GM12872 (cell line): ENCODE measurements around the gene PCDHGB1.
"Not testable (repeated sequence)": the region's sequence is repeated elsewhere in the genome, so short reads cannot be mapped to it uniquely, and the experiment has no call there.

Experiments
- TF ChIP-seq, protein P1 (sequence below): IDR thresholded peaks from 3 replicates; pipeline ENCODE4 v1.5.1; 2011; ENCODE audit warnings: low read depth, mild to moderate bottlenecking, low read length, moderate library complexity; ENCODE audit not compliant: insufficient read depth

The PCDHGB1 gene

GRCh38 chr5:141384471-141385267, 34.8 kb downstream of the PCDHGB1 start:
- TF ChIP-seq, protein P1, sequence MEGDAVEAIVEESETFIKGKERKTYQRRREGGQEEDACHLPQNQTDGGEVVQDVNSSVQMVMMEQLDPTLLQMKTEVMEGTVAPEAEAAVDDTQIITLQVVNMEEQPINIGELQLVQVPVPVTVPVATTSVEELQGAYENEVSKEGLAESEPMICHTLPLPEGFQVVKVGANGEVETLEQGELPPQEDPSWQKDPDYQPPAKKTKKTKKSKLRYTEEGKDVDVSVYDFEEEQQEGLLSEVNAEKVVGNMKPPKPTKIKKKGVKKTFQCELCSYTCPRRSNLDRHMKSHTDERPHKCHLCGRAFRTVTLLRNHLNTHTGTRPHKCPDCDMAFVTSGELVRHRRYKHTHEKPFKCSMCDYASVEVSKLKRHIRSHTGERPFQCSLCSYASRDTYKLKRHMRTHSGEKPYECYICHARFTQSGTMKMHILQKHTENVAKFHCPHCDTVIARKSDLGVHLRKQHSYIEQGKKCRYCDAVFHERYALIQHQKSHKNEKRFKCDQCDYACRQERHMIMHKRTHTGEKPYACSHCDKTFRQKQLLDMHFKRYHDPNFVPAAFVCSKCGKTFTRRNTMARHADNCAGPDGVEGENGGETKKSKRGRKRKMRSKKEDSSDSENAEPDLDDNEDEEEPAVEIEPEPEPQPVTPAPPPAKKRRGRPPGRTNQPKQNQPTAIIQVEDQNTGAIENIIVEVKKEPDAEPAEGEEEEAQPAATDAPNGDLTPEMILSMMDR: no peak

DNA sequence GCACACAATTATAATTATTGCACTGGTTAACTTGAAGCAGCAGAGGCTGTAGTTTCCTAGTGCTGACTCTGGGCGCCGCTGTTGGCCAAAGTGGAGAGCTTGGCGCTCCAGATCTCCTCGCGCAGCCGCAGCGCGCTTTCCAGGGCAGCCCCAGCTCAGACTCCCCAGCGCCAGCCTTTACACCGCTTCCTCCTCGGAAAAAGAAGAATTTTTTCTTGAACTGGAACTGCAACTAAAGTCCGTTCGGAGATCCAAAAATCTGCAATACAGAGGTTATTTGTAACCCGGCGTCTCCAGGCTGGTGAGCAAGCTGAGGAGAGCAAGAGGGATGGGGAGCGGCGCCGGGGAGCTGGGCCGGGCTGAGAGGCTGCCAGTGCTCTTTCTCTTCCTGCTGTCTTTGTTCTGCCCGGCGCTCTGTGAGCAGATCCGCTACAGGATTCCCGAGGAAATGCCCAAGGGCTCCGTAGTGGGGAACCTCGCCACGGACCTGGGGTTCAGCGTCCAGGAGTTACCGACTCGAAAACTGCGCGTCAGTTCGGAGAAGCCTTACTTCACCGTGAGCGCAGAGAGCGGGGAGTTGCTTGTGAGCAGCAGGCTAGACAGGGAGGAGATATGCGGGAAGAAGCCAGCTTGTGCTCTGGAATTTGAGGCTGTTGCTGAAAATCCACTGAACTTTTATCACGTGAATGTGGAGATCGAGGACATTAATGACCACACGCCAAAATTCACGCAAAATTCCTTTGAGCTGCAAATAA, 37.8 kb downstream of the PCDHGB1 start, which contains the start of gene PCDHGB4:
PCDHGB4 (plus strand) TSS at position 142 of the 755 bp plus-strand sequence; CDS start at position 329, 187 bp downstream.
- TF ChIP-seq, protein P1: not testable (repeated sequence)

DNA sequence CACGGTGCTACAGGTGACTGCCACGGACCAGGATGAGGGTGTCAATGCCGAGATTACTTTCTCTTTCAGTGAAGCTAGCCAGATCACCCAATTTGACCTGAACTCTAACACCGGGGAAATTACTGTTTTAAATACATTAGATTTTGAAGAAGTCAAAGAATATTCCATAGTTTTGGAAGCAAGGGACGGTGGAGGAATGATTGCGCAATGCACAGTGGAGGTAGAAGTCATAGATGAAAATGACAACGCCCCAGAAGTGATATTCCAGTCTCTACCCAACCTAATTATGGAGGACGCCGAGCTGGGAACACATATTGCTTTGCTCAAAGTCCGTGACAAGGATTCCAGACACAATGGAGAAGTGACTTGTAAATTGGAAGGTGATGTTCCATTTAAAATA, 38.8 kb downstream of the PCDHGB1 start:
- TF ChIP-seq, protein P1: no peak

DNA sequence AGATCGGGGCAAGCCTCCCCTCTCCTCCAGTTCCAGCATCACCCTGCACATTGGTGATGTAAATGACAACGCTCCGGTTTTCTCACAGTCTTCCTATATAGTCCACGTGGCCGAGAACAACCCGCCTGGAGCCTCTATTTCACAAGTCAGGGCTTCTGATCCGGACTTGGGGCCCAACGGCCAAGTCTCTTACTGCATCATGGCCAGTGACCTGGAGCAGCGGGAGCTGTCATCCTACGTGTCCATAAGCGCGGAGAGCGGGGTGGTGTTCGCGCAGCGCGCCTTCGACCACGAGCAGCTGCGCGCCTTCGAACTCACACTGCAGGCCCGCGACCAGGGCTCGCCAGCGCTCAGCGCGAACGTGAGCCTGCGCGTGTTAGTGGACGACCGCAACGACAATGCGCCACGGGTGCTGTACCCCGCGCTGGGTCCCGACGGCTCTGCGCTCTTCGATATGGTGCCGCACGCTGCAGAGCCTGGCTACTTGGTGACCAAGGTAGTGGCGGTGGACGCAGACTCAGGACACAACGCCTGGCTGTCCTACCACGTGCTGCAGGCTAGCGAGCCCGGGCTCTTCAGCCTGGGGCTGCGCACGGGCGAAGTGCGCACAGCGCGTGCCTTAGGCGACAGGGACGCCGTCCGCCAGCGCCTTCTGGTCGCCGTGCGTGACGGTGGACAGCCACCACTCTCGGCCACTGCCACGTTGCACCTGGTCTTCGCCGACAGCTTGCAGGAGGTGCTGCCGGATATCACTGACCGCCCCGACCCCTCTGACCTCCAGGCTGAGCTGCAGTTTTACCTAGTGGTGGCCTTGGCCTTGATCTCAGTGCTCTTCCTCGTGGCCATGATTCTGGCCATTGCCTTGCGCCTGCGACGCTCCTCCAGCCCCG, 39.5 kb downstream of the PCDHGB1 start:
- TF ChIP-seq, protein P1: no peak

DNA sequence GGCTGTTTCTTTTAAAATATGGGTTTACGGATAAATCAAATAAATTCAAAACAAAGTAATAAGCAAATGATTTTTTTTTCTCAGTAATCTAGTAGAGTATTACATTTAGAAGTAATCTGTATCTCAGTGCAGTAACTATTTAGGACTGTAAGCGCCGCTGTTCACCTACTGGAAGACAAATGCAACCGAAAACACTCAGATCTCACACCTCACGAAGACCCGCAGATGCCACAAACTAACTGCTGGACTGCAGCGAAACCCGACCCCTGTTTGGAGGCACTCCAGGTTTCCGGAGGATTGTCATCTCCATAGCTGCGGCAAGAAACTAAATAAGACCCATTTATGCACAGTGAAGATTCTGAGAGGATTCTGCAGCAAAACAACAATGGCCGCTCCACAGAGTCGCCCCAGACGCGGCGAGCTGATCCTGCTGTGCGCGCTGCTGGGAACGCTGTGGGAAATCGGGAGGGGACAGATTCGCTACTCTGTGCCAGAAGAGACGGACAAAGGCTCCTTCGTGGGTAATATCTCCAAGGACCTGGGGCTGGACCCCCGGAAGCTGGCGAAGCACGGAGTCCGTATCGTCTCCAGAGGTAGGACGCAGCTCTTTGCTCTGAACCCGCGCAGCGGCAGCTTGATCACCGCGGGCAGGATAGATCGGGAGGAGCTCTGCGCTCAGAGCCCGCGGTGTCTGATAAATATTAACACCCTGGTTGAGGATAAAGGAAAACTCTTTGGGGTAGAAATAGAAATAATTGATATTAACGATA, 42.7 kb downstream of the PCDHGB1 start, which contains the start of gene PCDHGA8:
PCDHGA8 (plus strand) TSS at position 205 of the 770 bp plus-strand sequence; CDS start at position 386, 181 bp downstream.
- TF ChIP-seq, protein P1: 0 out of 3 replicates have a peak, but pooled peaks have one; percentile 12

DNA sequence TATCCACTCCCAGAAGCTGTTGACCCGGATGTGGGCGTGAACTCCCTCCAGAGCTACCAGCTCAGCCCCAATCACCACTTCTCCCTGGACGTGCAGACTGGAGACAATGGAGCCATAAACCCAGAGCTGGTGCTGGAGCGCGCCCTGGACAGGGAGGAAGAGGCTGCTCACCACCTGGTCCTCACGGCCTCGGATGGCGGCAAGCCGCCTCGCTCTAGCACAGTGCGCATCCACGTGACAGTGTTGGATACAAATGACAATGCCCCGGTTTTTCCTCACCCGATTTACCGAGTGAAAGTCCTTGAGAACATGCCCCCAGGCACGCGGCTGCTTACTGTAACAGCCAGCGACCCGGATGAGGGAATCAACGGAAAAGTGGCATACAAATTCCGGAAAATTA, 43.4 kb downstream of the PCDHGB1 start:
- TF ChIP-seq, protein P1: no peak
